Bronchial epithelial cell (primary cell): ENCODE measurements around the gene PPM1N. TPM values are rescaled to one million over a fixed set of nuclear protein-coding genes. Genes with fewer than 3 reads are reported as not detected.

ENCODE experiments used
- DNase-seq: peaks from one replicate; pipeline ENCODE4 v3.0.0-alpha.2; 2010; ENCODE audit warnings: low read depth
- FAIRE-seq: peaks from 2 replicates; lab custom pipeline; 2011; peaks lifted over from hg19 to GRCh38; lab: Jason Lieb, UNC
- H3K27me3 ChIP-seq: 2 replicates; pipeline ENCODE4 v1.5.1; 2011; ENCODE audit warnings: low read length; ENCODE audit not compliant: control insufficient read depth, insufficient read depth
- H3K36me3 ChIP-seq: 2 replicates; pipeline ENCODE4 v1.5.1; 2011; ENCODE audit warnings: low read length; ENCODE audit not compliant: control insufficient read depth, insufficient read depth
- H3K4me3 ChIP-seq: 2 replicates; pipeline ENCODE4 v1.5.1; 2011; ENCODE audit warnings: mild to moderate bottlenecking, low read depth, low read length, control low read depth
- CTCF ChIP-seq: IDR thresholded peaks from 2 replicates; pipeline ENCODE4 v1.5.1; 2011; ENCODE audit warnings: mild to moderate bottlenecking, moderate library complexity, low read length, control low read depth, inconsistent platforms; ENCODE audit not compliant: insufficient read depth, severe bottlenecking
- total RNA-seq: library from RNA; depleted of rRNA; stranded (reverse); fragments of >200 nt; gene quantifications from 2 replicates; pipeline ENCODE4 v1.2.1, GENCODE V29; 2014

PPM1N gene
- total RNA-seq, 1 donor from 2014 or later, result 1.6 TPM

- Histone ChIP-seq H3K4me3 (no peak overlapping the region), H3K27me3 (no peaks in the 10 kb centered on the region), H3K36me3 (no peaks in the 10 kb centered on the region)
- FAIRE-seq (no peak), DNase-seq (no peak)
- no peak for TF ChIP-seq CTCF
Observed at GRCh38 chr19:45502111-45502510, 3.9 kb downstream of the PPM1N start.

GRCh38 chr19:45503909-45504308 lies 5.7 kb downstream of the PPM1N start:
- FAIRE-seq, result no peak

GRCh38 chr19:45505151-45505995 lies 7.1 kb downstream of the PPM1N start:
- FAIRE-seq, result no peak
- no peaks in the 10 kb centered on the region for H3K27me3 ChIP-seq
- H3K36me3 ChIP-seq, result peaks cover 2% of the 10 kb centered on the region
- no peak overlapping the region for H3K4me3 ChIP-seq
- no peak for DNase-seq
- no peak for TF ChIP-seq CTCF

More at GRCh38 chr19:45503909-45504308, 5.7 kb downstream of the PPM1N start:
- TF ChIP-seq CTCF, result no peak
- H3K27me3 ChIP-seq, result no peaks in the 10 kb centered on the region
- H3K36me3 ChIP-seq, result no peaks in the 10 kb centered on the region
- DNase-seq, result no peak
- no peak overlapping the region for H3K4me3 ChIP-seq

GRCh38 chr19:45505996-45506245 lies 7.7 kb downstream of the PPM1N start:
- H3K36me3 ChIP-seq, result peaks cover 2% of the 10 kb centered on the region
- TF ChIP-seq CTCF, result no peak
- FAIRE-seq (no peak), DNase-seq (no peak)
- H3K4me3 ChIP-seq, result peak overlapping the region; percentile 94
- H3K27me3 ChIP-seq, result no peaks in the 10 kb centered on the region

GRCh38 chr19:45506246-45506988 lies 8.2 kb downstream of the PPM1N start:
- Histone ChIP-seq H3K36me3 (peaks cover 4% of the 10 kb centered on the region), H3K4me3 (peak overlapping the region; percentile 94), H3K27me3 (no peaks in the 10 kb centered on the region)
- TF ChIP-seq CTCF, result peak; percentile 75
- DNase-seq (peak; percentile 82), FAIRE-seq (no peak)
